Osteocyte (in vitro differentiated cells): ENCODE results near the gene FUBP3. TPM values are rescaled to one million over a fixed set of nuclear protein-coding genes. Genes with fewer than 3 reads are reported as not detected.

Source experiments
- DNase-seq: peaks from one replicate; pipeline ENCODE4 v3.0.0; 2021; ENCODE audit warnings: mixed read lengths; ENCODE audit not compliant: unreplicated experiment; ENCODE audit errors: extremely low spot score
- H3K27ac Mint-ChIP-seq: one replicate; pipeline ENCODE4 v1.8.0; 2021; ENCODE audit warnings: mild to moderate bottlenecking, mixed read lengths; ENCODE audit not compliant: unreplicated experiment
- H3K27me3 Mint-ChIP-seq: one replicate; pipeline ENCODE4 v1.8.0; 2021; ENCODE audit warnings: mixed read lengths; ENCODE audit not compliant: unreplicated experiment
- H3K36me3 Mint-ChIP-seq: one replicate; pipeline ENCODE4 v1.8.0; 2021; ENCODE audit warnings: mixed read lengths; ENCODE audit not compliant: unreplicated experiment
- H3K4me1 Mint-ChIP-seq: one replicate; pipeline ENCODE4 v1.8.0; 2021; ENCODE audit warnings: mixed read lengths; ENCODE audit not compliant: unreplicated experiment
- H3K4me3 Mint-ChIP-seq: one replicate; pipeline ENCODE4 v1.8.0; 2021; ENCODE audit warnings: mild to moderate bottlenecking, moderate library complexity, mixed read lengths; ENCODE audit not compliant: unreplicated experiment
- H3K9me3 Mint-ChIP-seq: one replicate; pipeline ENCODE4 v1.8.0; 2021; ENCODE audit warnings: mixed read lengths; ENCODE audit not compliant: unreplicated experiment
- total RNA-seq: library from RNA; stranded (reverse); gene quantifications from 2 replicates; pipeline ENCODE4 v1.2.1, GENCODE V29; 2021
- TF ChIP-seq, protein P1 (sequence below): fragments of 200-600 bp; sonication (generic); IDR thresholded peaks from 2 replicates; pipeline ENCODE4 v1.5.0; 2021; ENCODE audit warnings: antibody characterized with exemption, mild to moderate bottlenecking, moderate library complexity

FUBP3 gene
- total RNA-seq, 1 donor from 2014 or later, result 72.7 TPM

DNA sequence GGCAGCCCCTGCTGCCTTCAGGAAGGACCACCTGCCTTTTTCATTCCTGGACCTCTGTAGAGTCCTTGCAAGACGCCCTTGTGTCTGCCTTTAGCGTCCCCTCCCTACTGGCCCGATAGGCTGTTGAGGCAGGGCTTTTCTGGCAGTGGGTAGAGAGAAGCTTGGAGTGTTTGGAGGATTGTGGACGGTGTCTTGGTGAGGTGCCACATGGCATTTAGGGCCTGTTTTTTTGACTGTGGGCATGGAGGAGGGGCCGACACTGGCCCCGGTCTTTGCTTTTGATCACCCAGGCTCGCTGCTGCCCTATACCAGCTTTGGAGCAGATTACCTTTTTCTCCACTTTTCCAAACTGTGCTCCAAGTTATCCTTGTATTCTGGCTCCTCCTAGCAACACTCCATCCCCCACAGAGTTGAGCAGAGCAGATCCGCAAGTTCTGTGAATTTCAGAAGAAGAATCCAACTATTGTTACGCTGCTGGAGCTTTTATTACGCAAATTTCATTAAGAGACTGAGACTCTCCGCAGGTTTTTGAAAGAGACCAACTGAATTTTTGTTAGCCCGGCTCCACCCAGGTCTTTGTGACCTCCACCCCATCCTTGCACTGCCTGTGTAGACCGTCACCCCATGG, 50.2 kb downstream of the FUBP3 start:
- Mint-ChIP-seq H3K27ac (no peak overlapping the region), H3K27me3 (no peaks in the 10 kb centered on the region), H3K4me1 (no peaks in the 10 kb centered on the region), H3K4me3 (no peak overlapping the region), H3K36me3 (peaks cover 33% of the 10 kb centered on the region), H3K9me3 (no peaks in the 10 kb centered on the region)
- DNase-seq, result no peak
- TF ChIP-seq, protein P1, sequence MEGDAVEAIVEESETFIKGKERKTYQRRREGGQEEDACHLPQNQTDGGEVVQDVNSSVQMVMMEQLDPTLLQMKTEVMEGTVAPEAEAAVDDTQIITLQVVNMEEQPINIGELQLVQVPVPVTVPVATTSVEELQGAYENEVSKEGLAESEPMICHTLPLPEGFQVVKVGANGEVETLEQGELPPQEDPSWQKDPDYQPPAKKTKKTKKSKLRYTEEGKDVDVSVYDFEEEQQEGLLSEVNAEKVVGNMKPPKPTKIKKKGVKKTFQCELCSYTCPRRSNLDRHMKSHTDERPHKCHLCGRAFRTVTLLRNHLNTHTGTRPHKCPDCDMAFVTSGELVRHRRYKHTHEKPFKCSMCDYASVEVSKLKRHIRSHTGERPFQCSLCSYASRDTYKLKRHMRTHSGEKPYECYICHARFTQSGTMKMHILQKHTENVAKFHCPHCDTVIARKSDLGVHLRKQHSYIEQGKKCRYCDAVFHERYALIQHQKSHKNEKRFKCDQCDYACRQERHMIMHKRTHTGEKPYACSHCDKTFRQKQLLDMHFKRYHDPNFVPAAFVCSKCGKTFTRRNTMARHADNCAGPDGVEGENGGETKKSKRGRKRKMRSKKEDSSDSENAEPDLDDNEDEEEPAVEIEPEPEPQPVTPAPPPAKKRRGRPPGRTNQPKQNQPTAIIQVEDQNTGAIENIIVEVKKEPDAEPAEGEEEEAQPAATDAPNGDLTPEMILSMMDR, result no peak

DNA sequence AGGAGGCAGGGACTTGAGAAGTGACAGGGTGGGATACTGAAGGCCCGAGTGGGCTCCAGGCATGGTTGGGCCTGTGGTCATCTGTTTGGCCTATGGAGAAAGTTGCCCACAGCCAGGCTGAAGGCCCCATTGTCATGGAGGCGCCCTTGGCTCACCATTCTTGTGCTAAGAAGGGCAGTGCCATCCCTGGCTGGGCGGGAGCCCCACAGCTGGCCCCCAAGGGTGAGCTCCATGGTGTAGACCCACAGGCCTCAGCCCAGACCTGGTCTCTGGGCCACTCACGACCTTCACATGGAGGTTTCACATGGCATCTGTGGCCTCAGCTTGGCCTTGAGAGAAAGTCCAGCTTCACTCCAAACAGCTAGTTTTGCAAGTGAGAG, 50.7 kb downstream of the FUBP3 start:
- peaks cover 37% of the 10 kb centered on the region for H3K36me3 Mint-ChIP-seq

DNA sequence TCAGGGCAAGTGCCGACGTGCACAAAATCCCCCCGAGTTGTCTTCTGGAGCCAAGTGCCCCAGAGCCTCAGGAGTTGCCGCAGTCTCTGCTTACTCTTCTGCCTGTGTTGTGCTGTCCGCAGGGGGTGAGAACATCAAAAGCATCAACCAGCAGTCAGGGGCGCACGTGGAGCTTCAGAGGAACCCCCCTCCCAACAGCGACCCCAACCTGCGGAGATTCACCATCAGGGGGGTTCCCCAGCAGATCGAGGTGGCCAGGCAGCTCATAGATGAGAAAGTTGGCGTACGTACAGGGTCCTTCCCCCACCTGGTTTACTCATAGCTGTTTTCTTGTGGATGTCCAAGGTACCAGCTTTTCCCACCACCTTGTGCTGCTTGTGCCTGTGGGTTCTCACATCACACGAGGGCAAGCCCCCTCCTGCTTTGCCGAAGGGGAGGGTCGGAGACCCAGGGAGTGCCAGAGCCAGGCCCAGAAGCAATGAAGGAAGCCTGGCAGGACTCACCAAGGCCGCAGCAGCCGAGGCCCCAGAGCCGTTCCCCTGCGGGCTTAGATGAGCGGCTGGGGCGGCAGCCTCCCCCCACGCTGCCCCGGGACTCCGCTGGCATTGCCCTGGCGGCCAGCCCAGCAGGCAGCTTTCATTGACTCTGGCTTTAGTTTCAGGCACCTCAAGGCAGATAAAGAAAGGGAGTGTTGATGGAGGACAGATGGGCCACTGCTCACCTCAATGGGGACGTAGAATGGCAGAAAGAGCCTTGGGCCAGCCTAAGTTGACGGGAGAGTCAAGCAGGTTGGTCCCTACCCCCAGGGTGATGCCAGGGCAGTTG, 51.3 kb downstream of the FUBP3 start:
- H3K4me3 Mint-ChIP-seq, result no peak overlapping the region
- TF ChIP-seq, protein P1, result no peak
- H3K4me1 Mint-ChIP-seq, result no peaks in the 10 kb centered on the region
- no peaks in the 10 kb centered on the region for H3K27me3 Mint-ChIP-seq
- DNase-seq, result no peak
- H3K36me3 Mint-ChIP-seq, result peaks cover 39% of the 10 kb centered on the region
- no peak overlapping the region for H3K27ac Mint-ChIP-seq
- no peaks in the 10 kb centered on the region for H3K9me3 Mint-ChIP-seq

More for the DNA sequence above, 50.7 kb downstream of the FUBP3 start:
- DNase-seq, result no peak
- H3K9me3 Mint-ChIP-seq, result no peaks in the 10 kb centered on the region
- TF ChIP-seq, protein P1, result no peak
- H3K4me3 Mint-ChIP-seq, result no peak overlapping the region
- H3K27ac Mint-ChIP-seq, result no peak overlapping the region
- H3K4me1 Mint-ChIP-seq, result no peaks in the 10 kb centered on the region
- H3K27me3 Mint-ChIP-seq, result no peaks in the 10 kb centered on the region

DNA sequence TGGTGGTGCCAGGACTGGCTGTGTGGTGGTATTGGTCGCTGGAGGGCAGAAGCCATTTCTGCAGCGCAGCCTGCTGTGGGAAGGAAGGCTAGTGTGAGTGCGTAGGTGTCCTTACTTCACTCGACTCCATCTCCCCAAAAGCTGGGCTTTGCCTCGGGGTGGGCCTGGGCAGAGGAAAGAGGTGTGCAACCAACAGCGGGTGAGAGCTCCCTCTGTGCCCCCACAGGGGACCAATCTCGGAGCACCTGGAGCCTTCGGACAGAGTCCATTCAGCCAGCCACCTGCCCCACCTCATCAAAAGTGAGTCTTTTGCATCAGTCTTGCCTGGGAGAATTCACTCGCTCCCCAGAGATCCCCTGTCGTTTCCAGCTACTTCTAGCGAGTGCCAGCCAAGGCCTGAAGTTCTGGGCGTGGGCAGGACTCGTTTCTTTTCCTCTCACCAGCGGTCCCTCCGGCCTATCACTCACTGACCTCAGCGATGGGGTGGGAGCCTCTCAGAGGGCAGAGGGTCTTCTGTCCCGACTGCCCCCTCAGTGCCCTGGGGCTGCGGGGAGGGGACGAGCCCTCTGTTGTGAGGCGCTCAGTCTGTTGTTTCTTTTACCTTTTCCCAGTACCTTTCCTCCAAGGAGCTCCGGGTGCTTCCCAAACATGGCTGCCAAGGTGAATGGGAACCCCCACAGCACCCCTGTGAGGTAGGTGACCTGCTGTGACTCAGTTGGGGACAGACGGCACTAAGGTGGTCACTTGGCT, 52.1 kb downstream of the FUBP3 start:
- Mint-ChIP-seq H3K4me3 (no peak overlapping the region), H3K27me3 (no peaks in the 10 kb centered on the region), H3K27ac (no peak overlapping the region), H3K4me1 (no peaks in the 10 kb centered on the region), H3K9me3 (no peaks in the 10 kb centered on the region), H3K36me3 (peaks cover 36% of the 10 kb centered on the region)
- no peak for DNase-seq
- TF ChIP-seq, protein P1, result no peak
